Measurements from ENCODE around the gene FDX1. TPM values are rescaled to one million over a fixed set of nuclear protein-coding genes. Genes with fewer than 3 reads are reported as not detected.

The FDX1 gene
- total and polyA plus RNA-seq, 2 of the 13 experiments (the other 11 are each of a cell fraction or from before 2014, with no cell fraction given) = 4.5 to 13.1 TPM

- TF ChIP-seq SIX1 (CRISPR knock-in tag; IDR thresholded peaks at IDR 0.05; ENCODE audit: borderline replicate concordance) (no peak), ZMYM2 (CRISPR knock-in tag; IDR thresholded peaks at IDR 0.05) (no peak), FOXA3 (CRISPR knock-in tag; IDR thresholded peaks at IDR 0.05) (no peak), CTCF (CRISPR knock-in tag; IDR thresholded peaks at IDR 0.05) (peak; percentile 30; the same call in 1 of the 2 replicates), PHF20 (CRISPR knock-in tag; IDR thresholded peaks at IDR 0.05) (no peak), ZNF121 (CRISPR knock-in tag; IDR thresholded peaks at IDR 0.05) (peak; percentile 58; the same call in 1 of the 2 replicates), ZNF780A (CRISPR knock-in tag; IDR thresholded peaks at IDR 0.05) (no peak), KLF16 (CRISPR knock-in tag; IDR thresholded peaks at IDR 0.05) (no peak), ZMAT3 (CRISPR knock-in tag; conservative IDR thresholded peaks at IDR 0.05) (no peak), HMG20B (CRISPR knock-in tag; conservative IDR thresholded peaks at IDR 0.05) (no peak), KAT2B (IDR thresholded peaks at IDR 0.05; ENCODE audit: borderline replicate concordance, low read depth, low read length) (no peak)
Measured at GRCh38 chr11:110434952-110435779, 5.4 kb downstream of the FDX1 start (continued).

All from HepG2 (cell line).